A549 (cell line): ENCODE results near the gene CRYGN. TPM values are rescaled to one million over a fixed set of nuclear protein-coding genes. Genes with fewer than 3 reads are reported as not detected.

Experiments used
- ATAC-seq, 2 experiments: fragments of 200-7000 bp in 1 of 2; fragments of >200 bp in 1 of 2; cut with Nextera tagmentation in 1 of 2; cut with Tn5 transposase in 1 of 2; 3 replicates each; pipeline versions ENCODE4 v1.8.0 to v1.9.1; 2018 to 2020; ENCODE audit warnings: mild to moderate bottlenecking in 1 of 2, moderate library complexity in 1 of 2
- CTCF ChIA-PET: fragments of 300-600 bp; sonication (Branson Sonifier 250); formaldehyde crosslinking; extraction: SDS; loops from one replicate; lab custom pipeline; 2021; ENCODE audit warnings: antibody characterized with exemption, inconsistent platforms; lab: Yijun Ruan, JAX
- POLR2A ChIA-PET: fragments of 350-600 bp; formaldehyde crosslinking; extraction: SDS; loops from one replicate; lab custom pipeline; 2021; ENCODE audit warnings: antibody characterized with exemption, inconsistent platforms; lab: Yijun Ruan, JAX
- DNase-seq, 2 experiments: peaks; one replicate each; pipeline versions ENCODE4 v3.0.0 to v3.0.0-alpha.2; 2011 to 2016; ENCODE audit warnings: low read depth in 1 of 2, low spot score in 1 of 2
- FAIRE-seq: peaks from 2 replicates; lab custom pipeline; 2011; peaks lifted over from hg19 to GRCh38; lab: Jason Lieb, UNC
- H3K27ac ChIP-seq, 2 experiments: fragments of >200 bp; sonication (Bioruptor Twin); formaldehyde crosslinking; 3 replicates each; pipeline ENCODE4 v1.5.1; 2016 to 2017
- H3K4me1 ChIP-seq: fragments of >200 bp; sonication (Bioruptor Twin); formaldehyde crosslinking; 3 replicates; pipeline ENCODE4 v1.6.1; 2016
- H3K4me2 ChIP-seq: fragments of >200 bp; sonication (Bioruptor Twin); formaldehyde crosslinking; 3 replicates; pipeline ENCODE4 v1.6.1; 2016
- H3K4me3 ChIP-seq: fragments of >200 bp; sonication (Bioruptor Twin); formaldehyde crosslinking; 3 replicates; pipeline ENCODE4 v1.5.1; 2016
- H3K9me3 ChIP-seq: fragments of >200 bp; sonication (Bioruptor Twin); formaldehyde crosslinking; 3 replicates; pipeline ENCODE4 v1.6.1; 2016
- E2F6 ChIP-seq: IDR thresholded peaks from 2 replicates; pipeline ENCODE4 v1.6.1; 2012; ENCODE audit warnings: low read depth, borderline replicate concordance
- EHF ChIP-seq: fragments of 250-450 bp; sonication (Bioruptor Pico); IDR thresholded peaks from 2 replicates; pipeline ENCODE4 v1.5.0; 2020; ENCODE audit warnings: mild to moderate bottlenecking
- EHMT2 ChIP-seq: fragments of 200-600 bp; sonication (generic); IDR thresholded peaks from 2 replicates; pipeline ENCODE4 v1.6.1; 2016; ENCODE audit warnings: antibody characterized with exemption, low read depth, mild to moderate bottlenecking, moderate library complexity
- EP300 ChIP-seq, 2 experiments: fragments of >200 bp; sonication (Bioruptor Twin); formaldehyde crosslinking; IDR thresholded peaks; 2 replicates in 1 of 2; 3 replicates in 1 of 2; pipeline ENCODE4 v1.6.1; 2016 to 2017
- ESRRA ChIP-seq: fragments of 150-350 bp; IDR thresholded peaks from 2 replicates; pipeline ENCODE4 v1.6.1; 2014; ENCODE audit warnings: mild to moderate bottlenecking, low read length, borderline replicate concordance
- HEYL ChIP-seq: fragments of 250-450 bp; sonication (Bioruptor Pico); IDR thresholded peaks from 2 replicates; pipeline ENCODE4 v1.8.0; 2021; ENCODE audit warnings: mild to moderate bottlenecking, moderate library complexity
- HOXB5 ChIP-seq: fragments of 250-450 bp; sonication (Bioruptor Pico); IDR thresholded peaks from 2 replicates; pipeline ENCODE4 v1.5.0; 2020; ENCODE audit warnings: mild to moderate bottlenecking, moderate library complexity
- JUNB ChIP-seq: fragments of >200 bp; sonication (Bioruptor Twin); formaldehyde crosslinking; IDR thresholded peaks from 2 replicates; pipeline ENCODE4 v1.6.1; 2016
- MAFK ChIP-seq: fragments of 450-650 bp; IDR thresholded peaks from 2 replicates; pipeline ENCODE4 v1.6.1; 2014; ENCODE audit not compliant: partially characterized antibody
- MAX ChIP-seq: IDR thresholded peaks from 2 replicates; pipeline ENCODE4 v1.6.1; 2012
- MAZ ChIP-seq: fragments of 150-350 bp; IDR thresholded peaks from 2 replicates; pipeline ENCODE4 v1.6.1; 2014; ENCODE audit warnings: antibody characterized with exemption, low read depth, low read length, borderline replicate concordance
- MYC ChIP-seq: IDR thresholded peaks from 2 replicates; pipeline ENCODE4 v1.6.1; 2012; ENCODE audit warnings: mild to moderate bottlenecking, inconsistent platforms, low read length, improper control_type of control experiment, borderline replicate concordance
- POLR2A ChIP-seq: IDR thresholded peaks from 2 replicates; pipeline ENCODE4 v1.6.1; 2012; ENCODE audit warnings: mild to moderate bottlenecking, low read length
- POLR2AphosphoS2 ChIP-seq: conservative IDR thresholded peaks from 2 replicates; pipeline ENCODE4 v1.6.1; 2012; ENCODE audit warnings: low read length, improper control_type of control experiment, inconsistent platforms
- RAD21 ChIP-seq, 2 experiments: fragments of >200 bp in 1 of 2; sonication (Bioruptor Twin) in 1 of 2; formaldehyde crosslinking in 1 of 2; IDR thresholded peaks in 1 of 2; conservative IDR thresholded peaks in 1 of 2; 2 replicates in 1 of 2; 3 replicates in 1 of 2; pipeline ENCODE4 v1.6.1; 2012 to 2018; ENCODE audit warnings: inconsistent platforms in 1 of 2
- RARB ChIP-seq: fragments of 250-450 bp; sonication (Bioruptor Pico); IDR thresholded peaks from 2 replicates; pipeline ENCODE4 v1.8.0; 2021; ENCODE audit warnings: mild to moderate bottlenecking, moderate library complexity
- RCOR1 ChIP-seq: fragments of 150-350 bp; IDR thresholded peaks from 2 replicates; pipeline ENCODE4 v1.6.1; 2014; ENCODE audit warnings: antibody characterized with exemption, low read length, low read depth
- RFX5 ChIP-seq: fragments of 450-650 bp; IDR thresholded peaks from 2 replicates; pipeline ENCODE4 v1.7.1; 2014; ENCODE audit warnings: antibody characterized with exemption, mild to moderate bottlenecking, moderate library complexity
- RNF2 ChIP-seq: fragments of 200-600 bp; sonication (generic); IDR thresholded peaks from 2 replicates; pipeline ENCODE4 v1.6.1; 2016; ENCODE audit warnings: low read depth, mild to moderate bottlenecking, antibody characterized with exemption, moderate library complexity, borderline replicate concordance
- SREBF2 ChIP-seq: fragments of 450-650 bp; IDR thresholded peaks from 2 replicates; pipeline ENCODE4 v1.6.1; 2014; ENCODE audit warnings: mild to moderate bottlenecking, moderate library complexity
- TP53 ChIP-seq: fragments of 250-450 bp; sonication (Bioruptor Pico); IDR thresholded peaks from 2 replicates; pipeline ENCODE4 v1.5.0; 2021; ENCODE audit warnings: mild to moderate bottlenecking, moderate library complexity
- ZC3H11A ChIP-seq: fragments of 450-650 bp; IDR thresholded peaks from 2 replicates; pipeline ENCODE4 v1.6.1; 2014; ENCODE audit warnings: antibody characterized with exemption, mild to moderate bottlenecking
- ZSCAN20 ChIP-seq: fragments of 250-450 bp; sonication (Bioruptor Pico); IDR thresholded peaks from 2 replicates; pipeline ENCODE4 v1.8.0; 2022; ENCODE audit warnings: mild to moderate bottlenecking, moderate library complexity
- WGBS: methylation state at CpG from one replicate; pipeline ENCODE4 v1.1.6; 2017; ENCODE audit errors: missing lambda C conversion rate; 5-methylcytosine and 5-hydroxymethylcytosine counted together
- polyA plus RNA-seq, 4 experiments: library from polyadenylated mRNA; depleted of rRNA in 3 of 4; stranded (reverse); fragments of >200 nt; fragmentation: RNase III in 1 of 4; extraction: RNeasy Plus Mini Kit Qiagen cat#74134 plus additional on column Dnase treatment in 1 of 4; gene quantifications; 2 replicates in 3 of 4; 3 replicates in 1 of 4; pipeline ENCODE4 v1.2.3, GENCODE V29; 2011 to 2017
- TF ChIP-seq, protein P1 (sequence below): fragments of >200 bp; sonication (Bioruptor Twin); formaldehyde crosslinking; IDR thresholded peaks from 3 replicates; pipeline ENCODE4 v1.6.1; 2016

The CRYGN gene
- polyA plus RNA-seq, 2 of the 4 experiments (the other 2 are of a cell fraction), result not detected

DNA sequence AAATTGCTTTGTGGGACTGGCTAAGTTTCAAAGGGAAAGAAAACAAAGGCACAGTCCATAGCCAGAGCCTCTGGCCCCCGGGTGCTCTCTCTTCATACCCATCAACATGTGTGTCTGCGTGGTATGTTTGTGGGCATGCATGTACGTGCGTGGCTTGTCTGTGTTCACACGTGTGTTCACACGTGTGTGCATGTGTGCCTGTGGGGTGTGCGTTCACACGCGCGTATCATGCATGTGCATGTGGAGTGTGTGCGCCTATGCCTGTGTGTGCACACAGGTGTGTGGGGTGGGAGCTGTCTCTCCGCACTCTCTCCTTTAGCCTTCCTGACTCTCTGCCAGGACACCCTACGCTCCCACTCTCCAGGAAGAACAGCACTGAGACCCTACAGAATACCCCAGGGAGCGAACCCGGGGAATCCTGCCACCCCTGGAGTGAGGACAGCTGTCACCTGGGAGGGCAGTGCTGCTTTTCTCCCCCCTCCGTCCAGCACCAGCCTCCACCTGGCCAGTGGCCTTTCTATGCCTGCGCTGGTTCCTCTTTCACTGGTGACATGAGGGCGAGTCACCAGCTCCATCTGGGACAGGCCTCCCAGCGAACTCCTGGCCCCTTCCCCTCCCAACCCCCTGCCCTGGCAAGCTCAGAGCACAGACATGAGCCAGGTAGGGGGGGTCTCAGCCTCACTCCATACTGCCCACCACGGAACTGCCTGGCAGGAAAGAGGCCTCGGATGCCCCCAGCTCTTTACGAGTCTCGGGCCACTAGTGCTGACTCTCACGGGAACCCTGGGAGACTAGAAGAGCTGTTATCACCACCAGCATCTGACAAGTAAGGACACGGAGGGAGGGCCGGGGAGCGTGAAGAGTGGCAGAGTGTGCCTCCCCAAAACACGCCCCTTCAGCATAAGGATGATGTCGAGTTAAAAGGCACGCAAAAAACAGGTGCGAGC lies 46.6 kb downstream of the CRYGN start:
- no peak overlapping the region for H3K4me3 ChIP-seq
- no peak for FAIRE-seq
- no peaks in the 10 kb centered on the region for H3K9me3 ChIP-seq
- peak overlapping the region in 1 of 2 experiments; percentile 60; a peak in 1 of 6 replicates for H3K27ac ChIP-seq
- POLR2A ChIA-PET, result no interaction called here
- 73% methylated on average over 31 of the region's 31 CpGs for WGBS
- CTCF ChIA-PET, result interaction anchor here (0.7 to 2.6 kb wide), 6 partner anchors 9 to 367 kb away, joined by 3 to 10 read pairs (median 3); no protein-coding TSS in a partner anchor
- H3K4me1 ChIP-seq, result 0 out of 3 replicates have a peak, but pooled peaks cover 4% of the 10 kb centered on the region
- no peak for ATAC-seq
- H3K4me2 ChIP-seq, result no peak overlapping the region
- TF ChIP-seq MAZ, result no peak
- no peak for TF ChIP-seq HEYL (CRISPR knock-in tag)
- no peak for TF ChIP-seq E2F6
- no peak for TF ChIP-seq HOXB5 (CRISPR knock-in tag)
- no peak for TF ChIP-seq EHF (CRISPR knock-in tag)
- no peak for TF ChIP-seq RAD21 (conservative IDR thresholded peaks at IDR 0.05 in 1 of 2, IDR thresholded peaks at IDR 0.05 in 1 of 2)
- TF ChIP-seq RARB (CRISPR knock-in tag), result no peak
- no peak for DNase-seq

- ChIA-PET POLR2A (no interaction called here), CTCF (interaction anchor here (2.0 to 2.6 kb wide), 2 partner anchors 24 to 56 kb away, joined by 9 to 10 read pairs; no protein-coding TSS in a partner anchor)
- TF ChIP-seq RCOR1 (no peak), EP300 (IDR thresholded peaks at IDR 0.05) (no peak), E2F6 (no peak), ZC3H11A (no peak), RARB (CRISPR knock-in tag) (no peak), SREBF2 (no peak), MAFK (no peak), EHMT2 (no peak), POLR2AphosphoS2 (no peak), TP53 (CRISPR knock-in tag) (no peak), POLR2A (no peak), RFX5 (no peak), MAX (no peak), MYC (no peak), JUNB (no peak), RNF2 (no peak), ESRRA (no peak), ZSCAN20 (CRISPR knock-in tag) (no peak)
- TF ChIP-seq, protein P1, sequence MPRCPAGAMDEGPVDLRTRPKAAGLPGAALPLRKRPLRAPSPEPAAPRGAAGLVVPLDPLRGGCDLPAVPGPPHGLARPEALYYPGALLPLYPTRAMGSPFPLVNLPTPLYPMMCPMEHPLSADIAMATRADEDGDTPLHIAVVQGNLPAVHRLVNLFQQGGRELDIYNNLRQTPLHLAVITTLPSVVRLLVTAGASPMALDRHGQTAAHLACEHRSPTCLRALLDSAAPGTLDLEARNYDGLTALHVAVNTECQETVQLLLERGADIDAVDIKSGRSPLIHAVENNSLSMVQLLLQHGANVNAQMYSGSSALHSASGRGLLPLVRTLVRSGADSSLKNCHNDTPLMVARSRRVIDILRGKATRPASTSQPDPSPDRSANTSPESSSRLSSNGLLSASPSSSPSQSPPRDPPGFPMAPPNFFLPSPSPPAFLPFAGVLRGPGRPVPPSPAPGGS, result no peak
- no peak for ATAC-seq
- no peak for FAIRE-seq
- no peak for DNase-seq
- Histone ChIP-seq H3K4me3 (no peak overlapping the region), H3K4me2 (no peak overlapping the region), H3K9me3 (no peaks in the 10 kb centered on the region), H3K4me1 (0 out of 3 replicates have a peak, but pooled peaks cover 4% of the 10 kb centered on the region), H3K27ac (peak overlapping the region in 1 of 2 experiments; percentile 60; a peak in 1 of 6 replicates)
- WGBS, result 68% methylated on average over 10 of the region's 13 CpGs
Measured at GRCh38 chr7:151392426-151392825, 47.5 kb downstream of the CRYGN start.
